Thyroid gland (tissue), 4 donors: Measurements from ENCODE around the gene CAMKMT.

Experiments used
- CTCF ChIP-seq, 6 experiments: fragments of 200-600 bp in 3 of 6; fragments of 450-650 bp in 3 of 6; sonication (generic) in 3 of 6; IDR thresholded peaks; one replicate each; pipeline ENCODE4 v1.5.1; 2016 to 2019; ENCODE audit warnings: antibody characterized with exemption in 6 of 6, mild to moderate bottlenecking in 2 of 6, inconsistent platforms in 1 of 6, moderate library complexity in 1 of 6
- POLR2A ChIP-seq, 2 donors: fragments of 450-650 bp; IDR thresholded peaks; one replicate each; pipeline ENCODE4 v1.6.1; 2017; ENCODE audit warnings: antibody characterized with exemption in 2 of 2, mild to moderate bottlenecking in 2 of 2, moderate library complexity in 1 of 2

- TF ChIP-seq CTCF (IDR thresholded peaks at IDR 0.05) (no peak), POLR2A (IDR thresholded peaks at IDR 0.05) (no peak)
Measured at GRCh38 chr2:44789446-44789845, 427.7 kb downstream of the CAMKMT start.
